Fibroblast of lung (primary cell): ENCODE data around the gene ERMP1. TPM values are rescaled to one million over a fixed set of nuclear protein-coding genes. Genes with fewer than 3 reads are reported as not detected.

Source experiments
- DNase-seq, 2 donors: peaks; one replicate each; pipeline versions ENCODE4 v3.0.0 to v3.0.0-alpha.2; 2010; ENCODE audit warnings: low read depth in 2 of 2
- H2AFZ ChIP-seq: 2 replicates; pipeline ENCODE4 v1.5.1; 2012; ENCODE audit warnings: low read length, control low read depth, inconsistent platforms
- H3K27ac ChIP-seq: 2 replicates; pipeline ENCODE4 v1.5.1; 2011; ENCODE audit warnings: low read length, control low read depth; ENCODE audit not compliant: insufficient read depth
- H3K27me3 ChIP-seq: 2 replicates; pipeline ENCODE4 v1.5.1; 2011; ENCODE audit warnings: mild to moderate bottlenecking, low read length; ENCODE audit not compliant: control insufficient read depth, insufficient read depth
- H3K36me3 ChIP-seq: 2 replicates; pipeline ENCODE4 v1.5.1; 2011; ENCODE audit warnings: low read length; ENCODE audit not compliant: control insufficient read depth, insufficient read depth
- H3K4me1 ChIP-seq: 2 replicates; pipeline ENCODE4 v1.5.1; 2011; ENCODE audit warnings: low read length; ENCODE audit not compliant: control insufficient read depth, insufficient read depth; ENCODE audit errors: extremely low read depth
- H3K4me2 ChIP-seq: 2 replicates; pipeline ENCODE4 v1.5.1; 2011; ENCODE audit warnings: low read length, control low read depth; ENCODE audit not compliant: insufficient read depth; ENCODE audit errors: extremely low read depth
- H3K4me3 ChIP-seq, 4 experiments: fragments of 200-600 bp in 1 of 4; sonication (generic) in 1 of 4; replicated peaks in 1 of 4; 2 replicates each; pipeline ENCODE4 v1.5.1; 2011 to 2016; ENCODE audit warnings: low read length in 4 of 4, low read depth in 3 of 4, mild to moderate bottlenecking in 3 of 4, control low read depth in 2 of 4, inconsistent platforms in 1 of 4, mixed read lengths in 1 of 4; ENCODE audit not compliant: insufficient read depth in 1 of 4; ENCODE audit errors: control extremely low read depth in 1 of 4
- H3K79me2 ChIP-seq: 2 replicates; pipeline ENCODE4 v1.5.1; 2012; ENCODE audit warnings: mild to moderate bottlenecking, low read length, inconsistent platforms; ENCODE audit not compliant: control insufficient read depth, insufficient read depth
- H3K9ac ChIP-seq: 2 replicates; pipeline ENCODE4 v1.5.1; 2011; ENCODE audit warnings: mild to moderate bottlenecking, low read length, control low read depth; ENCODE audit not compliant: insufficient read depth
- H3K9me3 ChIP-seq: 2 replicates; pipeline ENCODE4 v1.5.1; 2012; ENCODE audit warnings: low read depth, low read length; ENCODE audit not compliant: control insufficient read depth, insufficient read depth
- H4K20me1 ChIP-seq: 2 replicates; pipeline ENCODE4 v1.5.1; 2011; ENCODE audit warnings: low read length; ENCODE audit not compliant: control insufficient read depth, insufficient read depth; ENCODE audit errors: extremely low read depth
- CTCF ChIP-seq, 2 donors: IDR thresholded peaks in 1 of 2; conservative IDR thresholded peaks in 1 of 2; 1 replicate in 1 of 2; 2 replicates in 1 of 2; pipeline ENCODE4 v1.5.1; 2011 to 2012; ENCODE audit warnings: low read length in 2 of 2, control low read depth in 1 of 2, inconsistent platforms in 1 of 2, low read depth in 1 of 2, mild to moderate bottlenecking in 1 of 2
- EZH2 ChIP-seq: IDR thresholded peaks from 2 replicates; pipeline ENCODE4 v1.5.1; 2012; ENCODE audit warnings: low read length, control low read depth, mild to moderate bottlenecking; ENCODE audit errors: missing control alignments
- polyA plus RNA-seq, 2 donors: library from polyadenylated mRNA; depleted of rRNA in 1 of 2; stranded (reverse) in 1 of 2; unstranded in 1 of 2; fragments of >200 nt; gene quantifications; 2 replicates each; pipeline ENCODE4 v1.2.1, GENCODE V29; 2011 to 2012; ENCODE audit warnings: missing spikeins in 1 of 2
- total RNA-seq: library from RNA; depleted of rRNA; stranded (reverse); fragments of >200 nt; gene quantifications from 2 replicates; pipeline ENCODE4 v1.2.1, GENCODE V29; 2014

The ERMP1 gene
- total and polyA plus RNA-seq, 2 donors (not counting 1 experiment from before 2014, with no cell fraction given) = 9.4 to 25.4 TPM

- no peaks in the 10 kb centered on the region for H3K27me3 ChIP-seq
- no peaks in the 10 kb centered on the region for H3K79me2 ChIP-seq
- H3K9ac ChIP-seq = no peak overlapping the region
- H3K36me3 ChIP-seq = no peaks in the 10 kb centered on the region
- no peaks in the 10 kb centered on the region for H3K9me3 ChIP-seq
- H3K4me2 ChIP-seq = no peak overlapping the region
- peaks cover 6% of the 10 kb centered on the region for H3K4me1 ChIP-seq
- no peak overlapping the region for H2AFZ ChIP-seq
- H3K27ac ChIP-seq = no peak overlapping the region
- no peak overlapping the region for H3K4me3 ChIP-seq
- peak; percentile 31 to 55 for DNase-seq
- no peaks in the 10 kb centered on the region for H4K20me1 ChIP-seq
- TF ChIP-seq CTCF (conservative IDR thresholded peaks at IDR 0.05 in 1 of 2, IDR thresholded peaks at IDR 0.05 in 1 of 2; ENCODE audit: low read depth in 1 of 2, low read length in 2 of 2) (no peak), EZH2 (no peak)
Observed at GRCh38 chr9:5838884-5839571, 6.1 kb upstream of the ERMP1 start.

GRCh38 chr9:5835808-5836207, 2.9 kb upstream of the ERMP1 start:
- no peak overlapping the region for H2AFZ ChIP-seq
- peaks cover 6% of the 10 kb centered on the region for H3K4me1 ChIP-seq
- no peaks in the 10 kb centered on the region for H3K36me3 ChIP-seq
- TF ChIP-seq EZH2 (no peak), CTCF (conservative IDR thresholded peaks at IDR 0.05 in 1 of 2, IDR thresholded peaks at IDR 0.05 in 1 of 2; ENCODE audit: low read depth in 1 of 2, low read length in 2 of 2) (no peak)
- no peaks in the 10 kb centered on the region for H4K20me1 ChIP-seq
- H3K4me2 ChIP-seq = no peak overlapping the region
- no peaks in the 10 kb centered on the region for H3K9me3 ChIP-seq
- no peak overlapping the region for H3K27ac ChIP-seq
- no peak overlapping the region for H3K4me3 ChIP-seq
- H3K9ac ChIP-seq = no peak overlapping the region
- H3K79me2 ChIP-seq = no peaks in the 10 kb centered on the region
- H3K27me3 ChIP-seq = no peaks in the 10 kb centered on the region
- no peak for DNase-seq

- no peak overlapping the region for H3K4me2 ChIP-seq
- no peaks in the 10 kb centered on the region for H4K20me1 ChIP-seq
- H3K27me3 ChIP-seq = no peaks in the 10 kb centered on the region
- no peak overlapping the region for H2AFZ ChIP-seq
- no peaks in the 10 kb centered on the region for H3K9me3 ChIP-seq
- H3K4me1 ChIP-seq = peaks cover 2% of the 10 kb centered on the region
- no peak for TF ChIP-seq EZH2
- TF ChIP-seq CTCF (conservative IDR thresholded peaks at IDR 0.05 in 1 of 2, IDR thresholded peaks at IDR 0.05 in 1 of 2; ENCODE audit: low read depth in 1 of 2, low read length in 2 of 2) = no peak
- no peaks in the 10 kb centered on the region for H3K36me3 ChIP-seq
- H3K79me2 ChIP-seq = no peaks in the 10 kb centered on the region
- H3K4me3 ChIP-seq = no peak overlapping the region
- no peak overlapping the region for H3K9ac ChIP-seq
- DNase-seq = no peak
- H3K27ac ChIP-seq = no peak overlapping the region
Observed at GRCh38 chr9:5834214-5834613, 1.3 kb upstream of the ERMP1 start.
